Activated T-helper 17 cell treated with anti-CD3 and anti-CD28 coated beads, Interleukin-2, amount 50 U/mL, for 72 hours (primary cell): ENCODE measurements around the gene SLCO1A2. TPM values are rescaled to one million over a fixed set of nuclear protein-coding genes. Genes with fewer than 3 reads are reported as not detected.

Experiments
- ATAC-seq: fragments of 150-1000 bp; cut with Tn5 transposase; replicated peaks from 2 replicates; pipeline ENCODE4 v1.10.0; 2021; ENCODE audit warnings: mild to moderate bottlenecking, moderate library complexity
- H3K27ac Mint-ChIP-seq: one replicate; pipeline ENCODE4 v1.8.0; 2022; ENCODE audit warnings: mixed read lengths
- H3K27me3 Mint-ChIP-seq: one replicate; pipeline ENCODE4 v1.8.0; 2022; ENCODE audit warnings: mixed read lengths
- H3K36me3 Mint-ChIP-seq: one replicate; pipeline ENCODE4 v1.8.0; 2022; ENCODE audit warnings: low read depth, mild to moderate bottlenecking, mixed read lengths
- H3K4me1 Mint-ChIP-seq: one replicate; pipeline ENCODE4 v1.8.0; 2022; ENCODE audit warnings: mixed read lengths
- H3K4me3 Mint-ChIP-seq: one replicate; pipeline ENCODE4 v1.8.0; 2022; ENCODE audit warnings: mild to moderate bottlenecking, mixed read lengths
- H3K9me3 Mint-ChIP-seq: one replicate; pipeline ENCODE4 v1.8.0; 2022; ENCODE audit warnings: mixed read lengths
- total RNA-seq, 2 donors: library from RNA; stranded (reverse); gene quantifications; one replicate each; pipeline ENCODE4 v1.2.3, GENCODE V29; 2022

Gene SLCO1A2
- total RNA-seq, 2 donors from 2014 or later, result not detected

- Mint-ChIP-seq H3K27ac (no peak overlapping the region), H3K4me1 (peaks cover 5% of the 10 kb centered on the region), H3K27me3 (no peaks in the 10 kb centered on the region), H3K4me3 (no peak overlapping the region), H3K9me3 (no peaks in the 10 kb centered on the region), H3K36me3 (no peaks in the 10 kb centered on the region)
- ATAC-seq, result no peak
These were observed 40.5 kb downstream of the SLCO1A2 start for GRCh38 chr12:21294176-21294575.

GRCh38 chr12:21292111-21292510, 42.6 kb downstream of the SLCO1A2 start:
- ATAC-seq, result no peak
- peaks cover 2% of the 10 kb centered on the region for H3K4me1 Mint-ChIP-seq

GRCh38 chr12:21289698-21290097, 45.0 kb downstream of the SLCO1A2 start:
- Mint-ChIP-seq H3K4me1 (no peaks in the 10 kb centered on the region), H3K36me3 (no peaks in the 10 kb centered on the region), H3K9me3 (no peaks in the 10 kb centered on the region), H3K4me3 (no peak overlapping the region), H3K27me3 (no peaks in the 10 kb centered on the region), H3K27ac (no peak overlapping the region)
- no peak for ATAC-seq

More at GRCh38 chr12:21292111-21292510, 42.6 kb downstream of the SLCO1A2 start:
- H3K4me3 Mint-ChIP-seq, result no peak overlapping the region
- no peaks in the 10 kb centered on the region for H3K27me3 Mint-ChIP-seq
- no peaks in the 10 kb centered on the region for H3K36me3 Mint-ChIP-seq
- no peak overlapping the region for H3K27ac Mint-ChIP-seq
- H3K9me3 Mint-ChIP-seq, result no peaks in the 10 kb centered on the region

GRCh38 chr12:21276826-21277225, 57.9 kb downstream of the SLCO1A2 start:
- no peak overlapping the region for H3K27ac Mint-ChIP-seq
- H3K36me3 Mint-ChIP-seq, result no peaks in the 10 kb centered on the region
- no peak overlapping the region for H3K4me3 Mint-ChIP-seq
- H3K9me3 Mint-ChIP-seq, result no peaks in the 10 kb centered on the region
- ATAC-seq, result no peak
- no peaks in the 10 kb centered on the region for H3K4me1 Mint-ChIP-seq
- peaks cover 39% of the 10 kb centered on the region for H3K27me3 Mint-ChIP-seq

- H3K4me1 Mint-ChIP-seq, result no peaks in the 10 kb centered on the region
- no peak overlapping the region for H3K27ac Mint-ChIP-seq
- no peak for ATAC-seq
- H3K27me3 Mint-ChIP-seq, result peaks cover 19% of the 10 kb centered on the region
- H3K36me3 Mint-ChIP-seq, result no peaks in the 10 kb centered on the region
- H3K9me3 Mint-ChIP-seq, result peaks cover 14% of the 10 kb centered on the region
- H3K4me3 Mint-ChIP-seq, result no peak overlapping the region
These were observed 68.8 kb downstream of the SLCO1A2 start for GRCh38 chr12:21265932-21266331.

GRCh38 chr12:21264232-21264631, 70.5 kb downstream of the SLCO1A2 start:
- H3K9me3 Mint-ChIP-seq, result peaks cover 14% of the 10 kb centered on the region
- no peaks in the 10 kb centered on the region for H3K36me3 Mint-ChIP-seq
- no peak for ATAC-seq
- H3K27me3 Mint-ChIP-seq, result peaks cover 19% of the 10 kb centered on the region
- no peak overlapping the region for H3K27ac Mint-ChIP-seq
- H3K4me1 Mint-ChIP-seq, result no peaks in the 10 kb centered on the region
- H3K4me3 Mint-ChIP-seq, result no peak overlapping the region

GRCh38 chr12:21257172-21257571, 77.5 kb downstream of the SLCO1A2 start:
- H3K27ac Mint-ChIP-seq, result no peak overlapping the region
- ATAC-seq, result no peak
- H3K4me1 Mint-ChIP-seq, result no peaks in the 10 kb centered on the region
- H3K36me3 Mint-ChIP-seq, result no peaks in the 10 kb centered on the region
- H3K9me3 Mint-ChIP-seq, result no peaks in the 10 kb centered on the region
- H3K27me3 Mint-ChIP-seq, result no peaks in the 10 kb centered on the region
- no peak overlapping the region for H3K4me3 Mint-ChIP-seq

GRCh38 chr12:21252070-21252469, 82.6 kb downstream of the SLCO1A2 start:
- no peak overlapping the region for H3K4me3 Mint-ChIP-seq
- H3K36me3 Mint-ChIP-seq, result no peaks in the 10 kb centered on the region
- H3K27me3 Mint-ChIP-seq, result no peaks in the 10 kb centered on the region
- no peak for ATAC-seq
- H3K9me3 Mint-ChIP-seq, result no peaks in the 10 kb centered on the region
- no peaks in the 10 kb centered on the region for H3K4me1 Mint-ChIP-seq
- no peak overlapping the region for H3K27ac Mint-ChIP-seq

- H3K4me3 Mint-ChIP-seq, result no peak overlapping the region
- no peaks in the 10 kb centered on the region for H3K36me3 Mint-ChIP-seq
- H3K4me1 Mint-ChIP-seq, result no peaks in the 10 kb centered on the region
- no peaks in the 10 kb centered on the region for H3K9me3 Mint-ChIP-seq
- no peaks in the 10 kb centered on the region for H3K27me3 Mint-ChIP-seq
- no peak overlapping the region for H3K27ac Mint-ChIP-seq
- ATAC-seq, result no peak
These were observed 86.0 kb downstream of the SLCO1A2 start for GRCh38 chr12:21248679-21249078.

GRCh38 chr12:21239866-21240265, 94.9 kb downstream of the SLCO1A2 start:
- H3K9me3 Mint-ChIP-seq, result no peaks in the 10 kb centered on the region
- H3K4me1 Mint-ChIP-seq, result no peaks in the 10 kb centered on the region
- no peak for ATAC-seq
- H3K27me3 Mint-ChIP-seq, result peaks cover 7% of the 10 kb centered on the region
- no peak overlapping the region for H3K27ac Mint-ChIP-seq
- no peaks in the 10 kb centered on the region for H3K36me3 Mint-ChIP-seq
- H3K4me3 Mint-ChIP-seq, result no peak overlapping the region

- no peaks in the 10 kb centered on the region for H3K9me3 Mint-ChIP-seq
- H3K27ac Mint-ChIP-seq, result no peak overlapping the region
- no peaks in the 10 kb centered on the region for H3K36me3 Mint-ChIP-seq
- no peaks in the 10 kb centered on the region for H3K4me1 Mint-ChIP-seq
- ATAC-seq, result no peak
- H3K4me3 Mint-ChIP-seq, result no peak overlapping the region
- H3K27me3 Mint-ChIP-seq, result peaks cover 9% of the 10 kb centered on the region
These were observed 100.3 kb downstream of the SLCO1A2 start for GRCh38 chr12:21234395-21234794.

- Mint-ChIP-seq H3K27ac (no peak overlapping the region), H3K27me3 (no peaks in the 10 kb centered on the region), H3K36me3 (no peaks in the 10 kb centered on the region), H3K4me3 (no peak overlapping the region), H3K4me1 (no peaks in the 10 kb centered on the region), H3K9me3 (no peaks in the 10 kb centered on the region)
- no peak for ATAC-seq
These were observed 110.8 kb downstream of the SLCO1A2 start for GRCh38 chr12:21223930-21224329.

GRCh38 chr12:21221778-21222177, 112.9 kb downstream of the SLCO1A2 start:
- no peak overlapping the region for H3K4me3 Mint-ChIP-seq
- no peak for ATAC-seq
- H3K27ac Mint-ChIP-seq, result no peak overlapping the region
- no peaks in the 10 kb centered on the region for H3K36me3 Mint-ChIP-seq
- no peaks in the 10 kb centered on the region for H3K4me1 Mint-ChIP-seq
- no peaks in the 10 kb centered on the region for H3K9me3 Mint-ChIP-seq
- H3K27me3 Mint-ChIP-seq, result peaks cover 5% of the 10 kb centered on the region

- H3K4me1 Mint-ChIP-seq, result no peaks in the 10 kb centered on the region
- H3K4me3 Mint-ChIP-seq, result no peak overlapping the region
- H3K9me3 Mint-ChIP-seq, result no peaks in the 10 kb centered on the region
- peaks cover 5% of the 10 kb centered on the region for H3K27me3 Mint-ChIP-seq
- no peak for ATAC-seq
- H3K36me3 Mint-ChIP-seq, result no peaks in the 10 kb centered on the region
- H3K27ac Mint-ChIP-seq, result no peak overlapping the region
These were observed 113.6 kb downstream of the SLCO1A2 start for GRCh38 chr12:21221072-21221471.

GRCh38 chr12:21220266-21220665, 114.5 kb downstream of the SLCO1A2 start:
- Mint-ChIP-seq H3K36me3 (no peaks in the 10 kb centered on the region), H3K27me3 (peaks cover 5% of the 10 kb centered on the region), H3K4me1 (no peaks in the 10 kb centered on the region), H3K27ac (no peak overlapping the region), H3K4me3 (no peak overlapping the region), H3K9me3 (no peaks in the 10 kb centered on the region)
- no peak for ATAC-seq

GRCh38 chr12:21219206-21219605, 115.5 kb downstream of the SLCO1A2 start:
- no peak for ATAC-seq
- Mint-ChIP-seq H3K36me3 (no peaks in the 10 kb centered on the region), H3K27me3 (peaks cover 5% of the 10 kb centered on the region), H3K4me1 (no peaks in the 10 kb centered on the region), H3K4me3 (no peak overlapping the region), H3K27ac (no peak overlapping the region), H3K9me3 (no peaks in the 10 kb centered on the region)
